ENCODE data around the gene CACTIN.
"Not testable (repeated sequence)": the region's sequence is repeated elsewhere in the genome, so short reads cannot be mapped to it uniquely, and the experiment has no call there.

CACTIN gene

DNA sequence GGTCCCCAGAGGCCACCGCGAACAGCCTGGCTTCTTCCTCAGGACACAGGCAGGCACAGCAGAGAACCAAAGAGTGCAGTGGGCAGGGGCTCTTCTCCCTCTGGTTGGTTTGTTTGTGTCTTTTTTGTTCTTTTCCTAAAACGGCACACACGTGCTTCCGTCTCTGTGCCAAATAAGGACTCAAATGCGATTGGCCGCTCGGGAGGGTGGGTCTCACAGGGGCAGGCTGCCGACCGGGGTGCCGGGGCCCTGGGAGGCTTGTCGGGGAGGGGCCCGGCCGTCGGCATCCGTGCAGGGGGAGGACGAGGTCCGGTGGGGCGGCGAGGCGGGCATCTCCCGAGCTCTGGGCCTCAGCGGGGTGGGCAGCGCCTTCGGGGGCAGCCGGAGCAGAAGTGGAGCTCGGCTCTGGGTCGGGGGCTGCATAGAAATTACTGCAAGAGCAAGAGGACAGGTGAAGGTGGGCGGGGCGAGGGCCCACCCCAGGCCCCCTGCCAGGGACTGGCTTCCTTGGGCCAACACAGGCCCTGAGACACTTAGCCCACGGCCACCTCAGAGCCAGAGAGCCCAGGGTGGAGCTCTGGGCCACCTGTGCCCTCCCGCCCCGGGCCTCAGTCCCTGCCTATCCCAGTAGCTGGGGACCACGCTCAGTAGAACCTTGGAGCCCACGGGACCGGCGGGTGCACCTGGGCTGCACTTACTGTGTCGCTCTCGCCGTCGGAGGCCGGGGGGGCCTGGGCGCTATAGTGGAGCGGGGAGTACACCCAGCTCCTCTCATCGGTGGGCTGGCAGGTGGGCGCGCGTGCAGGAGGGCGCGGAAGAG lies 6.4 kb upstream of the CACTIN start:
- no peaks in the 10 kb centered on the region for H3K79me2 ChIP-seq (ENCODE audit: insufficient read depth, low read length)
- H3K4me3 ChIP-seq (ENCODE audit: low read depth, low read length, poor library complexity, severe bottlenecking): no peak overlapping the region
- H3F3A ChIP-seq (ENCODE audit: insufficient read depth, low read length): no peaks in the 10 kb centered on the region
- no peaks in the 10 kb centered on the region for H3K36me3 ChIP-seq (ENCODE audit: insufficient read depth, low read length)
- H3K9me3 ChIP-seq (ENCODE audit: low read length): no peaks in the 10 kb centered on the region
- no peaks in the 10 kb centered on the region for H4K20me1 ChIP-seq (ENCODE audit: insufficient read depth, low read length)
- H3K9me2 ChIP-seq (ENCODE audit: low read depth, low read length): no peaks in the 10 kb centered on the region
- H3K27ac ChIP-seq (ENCODE audit: low read depth, low read length, poor library complexity, severe bottlenecking): no peak overlapping the region
- no peak overlapping the region for H2AFZ ChIP-seq (ENCODE audit: low read length)
- no peaks in the 10 kb centered on the region; the same call in 1 of the 2 replicates for H3K27me3 ChIP-seq (ENCODE audit: insufficient read depth, low read length)
- TF ChIP-seq, protein P1, sequence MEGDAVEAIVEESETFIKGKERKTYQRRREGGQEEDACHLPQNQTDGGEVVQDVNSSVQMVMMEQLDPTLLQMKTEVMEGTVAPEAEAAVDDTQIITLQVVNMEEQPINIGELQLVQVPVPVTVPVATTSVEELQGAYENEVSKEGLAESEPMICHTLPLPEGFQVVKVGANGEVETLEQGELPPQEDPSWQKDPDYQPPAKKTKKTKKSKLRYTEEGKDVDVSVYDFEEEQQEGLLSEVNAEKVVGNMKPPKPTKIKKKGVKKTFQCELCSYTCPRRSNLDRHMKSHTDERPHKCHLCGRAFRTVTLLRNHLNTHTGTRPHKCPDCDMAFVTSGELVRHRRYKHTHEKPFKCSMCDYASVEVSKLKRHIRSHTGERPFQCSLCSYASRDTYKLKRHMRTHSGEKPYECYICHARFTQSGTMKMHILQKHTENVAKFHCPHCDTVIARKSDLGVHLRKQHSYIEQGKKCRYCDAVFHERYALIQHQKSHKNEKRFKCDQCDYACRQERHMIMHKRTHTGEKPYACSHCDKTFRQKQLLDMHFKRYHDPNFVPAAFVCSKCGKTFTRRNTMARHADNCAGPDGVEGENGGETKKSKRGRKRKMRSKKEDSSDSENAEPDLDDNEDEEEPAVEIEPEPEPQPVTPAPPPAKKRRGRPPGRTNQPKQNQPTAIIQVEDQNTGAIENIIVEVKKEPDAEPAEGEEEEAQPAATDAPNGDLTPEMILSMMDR (IDR thresholded peaks at IDR 0.05; ENCODE audit: low read length): no peak
- no peaks in the 10 kb centered on the region for H3K4me1 ChIP-seq (ENCODE audit: insufficient read depth, low read length, severe bottlenecking)
- no peak overlapping the region for H3K4me2 ChIP-seq (ENCODE audit: low read length)
- H3K9ac ChIP-seq (ENCODE audit: low read length): no peak overlapping the region

DNA sequence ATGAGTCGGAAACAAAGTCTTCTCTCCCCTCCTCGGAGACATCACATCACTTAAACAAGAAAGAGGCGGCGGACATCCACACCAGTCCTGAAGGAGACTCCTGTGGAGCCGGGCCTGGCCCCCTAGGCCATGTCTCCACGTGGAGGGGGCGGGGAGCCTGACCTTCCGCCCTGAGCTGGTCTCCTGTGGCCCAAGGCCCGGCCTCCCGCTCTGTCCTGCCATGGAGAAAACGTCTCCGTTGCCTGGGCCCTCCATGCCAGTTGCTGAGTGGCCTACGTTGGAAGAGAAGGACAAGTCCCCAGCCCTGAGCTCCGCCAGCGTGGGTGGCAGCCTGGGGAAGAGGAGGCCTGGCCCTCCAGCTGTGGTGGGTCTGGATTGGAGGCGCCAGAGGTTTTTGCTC lies 5.5 kb upstream of the CACTIN start:
- H3K4me1 ChIP-seq (ENCODE audit: insufficient read depth, low read length, severe bottlenecking): peaks cover 4% of the 10 kb centered on the region
- H4K20me1 ChIP-seq (ENCODE audit: insufficient read depth, low read length): no peaks in the 10 kb centered on the region
- H3K36me3 ChIP-seq (ENCODE audit: insufficient read depth, low read length): no peaks in the 10 kb centered on the region
- no peak overlapping the region for H3K4me2 ChIP-seq (ENCODE audit: low read length)
- TF ChIP-seq, protein P1 (IDR thresholded peaks at IDR 0.05; ENCODE audit: low read length): no peak
- no peak for TF ChIP-seq EZH2 (IDR thresholded peaks at IDR 0.05; ENCODE audit: borderline replicate concordance, low read length)
- H3K27ac ChIP-seq (ENCODE audit: low read depth, low read length, poor library complexity, severe bottlenecking): no peak overlapping the region
- no peaks in the 10 kb centered on the region for H3K9me3 ChIP-seq (ENCODE audit: low read length)
- H3F3A ChIP-seq (ENCODE audit: insufficient read depth, low read length): no peaks in the 10 kb centered on the region
- H3K9me2 ChIP-seq (ENCODE audit: low read depth, low read length): no peaks in the 10 kb centered on the region
- no peaks in the 10 kb centered on the region for H3K79me2 ChIP-seq (ENCODE audit: insufficient read depth, low read length)
- no peak overlapping the region for H2AFZ ChIP-seq (ENCODE audit: low read length)
- H3K9ac ChIP-seq (ENCODE audit: low read length): no peak overlapping the region
- no peaks in the 10 kb centered on the region; the same call in 1 of the 2 replicates for H3K27me3 ChIP-seq (ENCODE audit: insufficient read depth, low read length)
- H3K4me3 ChIP-seq (ENCODE audit: low read depth, low read length, poor library complexity, severe bottlenecking): no peak overlapping the region

DNA sequence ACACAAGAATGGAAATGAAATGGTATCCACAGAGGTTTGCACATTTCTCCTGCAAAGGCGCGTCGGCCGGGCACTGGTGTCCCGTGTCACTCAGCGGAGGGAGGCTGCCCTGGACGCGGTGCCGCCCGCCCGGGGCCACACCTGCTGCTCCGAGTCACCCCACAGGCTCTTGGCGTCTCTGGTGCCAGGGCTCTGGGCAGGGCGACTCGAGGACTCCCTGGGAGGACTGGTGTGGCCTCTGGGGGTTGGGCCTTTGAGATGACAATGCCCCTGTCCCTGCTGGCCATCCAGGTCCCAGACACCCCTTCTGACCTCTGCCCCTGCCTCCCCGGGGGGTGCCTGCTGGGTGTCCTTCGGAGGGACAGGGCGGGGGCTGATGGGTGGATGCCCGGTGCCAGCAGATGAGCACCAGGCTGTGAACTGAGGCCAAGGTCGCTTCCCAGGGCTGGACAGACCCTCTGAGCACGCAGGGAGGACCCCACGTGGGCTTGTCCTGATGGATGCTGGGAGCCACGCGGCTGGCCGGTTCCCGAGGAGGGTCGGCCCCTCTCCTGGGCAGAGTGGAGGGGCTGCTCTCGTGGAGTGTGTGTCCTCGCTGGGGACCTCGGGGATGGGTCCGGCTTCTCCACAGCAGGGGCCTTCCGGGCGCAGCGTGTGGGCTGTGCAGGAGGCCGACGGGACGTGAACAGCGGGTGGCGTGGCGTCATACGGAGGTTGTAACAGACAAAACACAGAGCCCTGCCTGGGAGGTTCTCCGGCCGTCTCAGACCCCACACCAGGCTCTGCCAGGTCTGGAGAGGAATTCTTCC lies 4.7 kb upstream of the CACTIN start:
- TF ChIP-seq EZH2 (IDR thresholded peaks at IDR 0.05; ENCODE audit: borderline replicate concordance, low read length): no peak
- TF ChIP-seq, protein P1 (IDR thresholded peaks at IDR 0.05; ENCODE audit: low read length): no peak
- Histone ChIP-seq H3K9me2 (ENCODE audit: low read depth, low read length) (no peaks in the 10 kb centered on the region), H3K79me2 (ENCODE audit: insufficient read depth, low read length) (peaks cover under 1% of the 10 kb centered on the region; the same call in 1 of the 2 replicates), H3K4me3 (ENCODE audit: low read depth, low read length, poor library complexity, severe bottlenecking) (no peak overlapping the region), H4K20me1 (ENCODE audit: insufficient read depth, low read length) (no peaks in the 10 kb centered on the region), H3K9ac (ENCODE audit: low read length) (no peak overlapping the region), H3K36me3 (ENCODE audit: insufficient read depth, low read length) (no peaks in the 10 kb centered on the region), H2AFZ (ENCODE audit: low read length) (no peak overlapping the region), H3K9me3 (ENCODE audit: low read length) (no peaks in the 10 kb centered on the region), H3K4me2 (ENCODE audit: low read length) (no peak overlapping the region), H3K27me3 (ENCODE audit: insufficient read depth, low read length) (no peaks in the 10 kb centered on the region; the same call in 1 of the 2 replicates), H3K4me1 (ENCODE audit: insufficient read depth, low read length, severe bottlenecking) (peaks cover 5% of the 10 kb centered on the region), H3K27ac (ENCODE audit: low read depth, low read length, poor library complexity, severe bottlenecking) (no peak overlapping the region), H3F3A (ENCODE audit: insufficient read depth, low read length) (no peaks in the 10 kb centered on the region)

DNA sequence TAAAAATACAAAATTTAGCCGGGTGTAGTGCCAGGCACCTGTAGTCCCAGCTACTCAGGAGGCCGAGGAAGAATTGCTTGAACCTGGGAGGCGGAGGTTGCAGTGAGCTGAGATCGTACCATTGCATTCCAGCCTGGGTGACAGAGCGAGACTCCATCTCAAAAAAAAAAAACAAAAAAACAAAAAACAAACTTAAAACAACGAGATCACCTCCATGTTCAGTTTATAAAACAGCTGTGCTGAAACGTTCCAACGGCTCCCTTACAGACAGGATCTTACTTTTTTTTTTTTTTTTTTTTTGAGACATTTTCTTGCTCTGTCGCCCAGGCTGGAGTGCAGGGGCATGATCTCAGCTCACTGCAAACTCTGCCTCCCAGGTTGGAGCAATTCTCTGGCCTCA lies 2.2 kb upstream of the CACTIN start:
- H3K4me3 ChIP-seq (ENCODE audit: low read depth, low read length, poor library complexity, severe bottlenecking); H3K27ac ChIP-seq (ENCODE audit: low read depth, low read length, poor library complexity, severe bottlenecking); H4K20me1 ChIP-seq (ENCODE audit: insufficient read depth, low read length); H3K9me3 ChIP-seq (ENCODE audit: low read length); H3K9ac ChIP-seq (ENCODE audit: low read length); H3K27me3 ChIP-seq (ENCODE audit: insufficient read depth, low read length); H3K9me2 ChIP-seq (ENCODE audit: low read depth, low read length); H2AFZ ChIP-seq (ENCODE audit: low read length); H3F3A ChIP-seq (ENCODE audit: insufficient read depth, low read length); H3K4me2 ChIP-seq (ENCODE audit: low read length); H3K36me3 ChIP-seq (ENCODE audit: insufficient read depth, low read length): not testable (repeated sequence)
- peaks cover 16% of the 10 kb centered on the region for H3K79me2 ChIP-seq (ENCODE audit: insufficient read depth, low read length)
- peaks cover 19% of the 10 kb centered on the region for H3K4me1 ChIP-seq (ENCODE audit: insufficient read depth, low read length, severe bottlenecking)

All from OCI-LY1 (cell line).